ENCODE measurements around the gene MTA3. TPM values are rescaled to one million over a fixed set of nuclear protein-coding genes. Genes with fewer than 3 reads are reported as not detected.

The MTA3 gene
- polyA plus RNA-seq, 3 donors = 2.0 to 4.5 (median 2.2) TPM

DNA sequence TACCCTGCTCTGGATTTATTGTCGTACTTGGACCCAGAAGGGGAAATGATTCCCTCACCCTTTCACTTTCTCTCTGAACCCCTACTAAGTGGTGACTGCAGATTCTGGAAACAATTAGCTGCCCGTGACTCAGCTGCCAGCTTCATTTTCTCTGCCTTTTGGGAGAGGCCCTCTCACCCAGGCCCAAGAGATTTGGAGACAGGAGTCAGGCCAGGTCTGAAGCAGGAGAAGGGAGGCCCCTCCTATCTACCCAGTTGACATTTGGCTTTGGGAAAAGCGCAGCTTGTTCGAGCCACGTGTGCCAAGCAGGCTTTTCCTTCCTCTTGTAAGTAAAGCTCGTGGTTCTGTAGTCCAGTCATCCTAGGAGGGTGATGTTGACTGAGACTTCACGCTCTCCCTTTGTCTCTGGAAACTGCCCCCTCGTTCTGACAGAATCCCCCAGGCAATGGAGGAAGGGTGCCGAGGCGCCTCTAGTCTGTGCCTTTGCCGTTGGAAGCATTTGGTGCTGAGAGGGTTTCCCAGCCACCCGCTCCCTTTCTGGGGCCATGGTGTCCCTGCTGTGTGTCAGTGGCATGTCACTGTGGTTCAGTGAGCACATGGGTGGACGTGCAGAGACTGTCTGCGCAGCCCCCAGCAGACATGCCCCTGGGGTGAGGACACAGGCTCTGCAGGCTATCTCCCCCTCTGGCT lies 186.9 kb downstream of the MTA3 start:
- Mint-ChIP-seq H3K27me3 (ENCODE audit: low read depth in 3 of 3) (peaks cover 0 to 4% (median 0%) of the 10 kb centered on the region in 3 donors), H3K27ac (peak overlapping the region; percentile 94 to 99 (median 98)), H3K36me3 (peaks cover 8 to 21% of the 10 kb centered on the region in 2 donors), H3K4me1 (peaks cover 67% of the 10 kb centered on the region), H3K4me3 (peak overlapping the region; percentile 66 to 77), H3K9me3 (peaks cover 0 to 2% (median 0%) of the 10 kb centered on the region in 7 donors)
- Histone ChIP-seq H3K27ac (ENCODE audit: low read depth in 1 of 2, low read length in 2 of 2) (peak overlapping the region; percentile 87 to 89), H3K4me3 (replicated peaks in 1 of 3; ENCODE audit: low read depth in 2 of 3, low read length in 3 of 3) (peak overlapping the region in 1 of 3 experiments; percentile 44), H3K36me3 (replicated peaks in 1 of 2; ENCODE audit: control insufficient read depth in 1 of 2, insufficient read depth in 2 of 2, low read length in 2 of 2) (no peaks in the 10 kb centered on the region), H3K9ac (ENCODE audit: insufficient read depth, low read length, poor library complexity, severe bottlenecking) (peak overlapping the region; percentile 42), H3K9me3 (replicated peaks in 1 of 2; ENCODE audit: control insufficient read depth in 1 of 2, insufficient read depth in 1 of 2, low read length in 2 of 2) (no peaks in the 10 kb centered on the region), H3K79me2 (ENCODE audit: insufficient read depth, low read length) (no peaks in the 10 kb centered on the region), H2AFZ (ENCODE audit: insufficient read depth, low read depth, low read length, poor library complexity, severe bottlenecking) (peak overlapping the region; percentile 90), H3K27me3 (ENCODE audit: control insufficient read depth in 2 of 2, insufficient read depth in 2 of 2, low read length in 2 of 2) (no peaks in the 10 kb centered on the region), H3K4me2 (replicated peaks; ENCODE audit: extremely low read depth, low read length, poor library complexity, severe bottlenecking) (peak overlapping the region; percentile 49), H3K4me1 (ENCODE audit: control insufficient read depth in 1 of 2, insufficient read depth in 2 of 2, low read length in 2 of 2) (peaks cover 62 to 68% of the 10 kb centered on the region in 2 donors), H4K20me1 (ENCODE audit: insufficient read depth, low read length) (no peaks in the 10 kb centered on the region)
- peak; percentile 69 to 77 (median 71) for DNase-seq
- WGBS (ENCODE audit: insufficient coverage) = 67% methylated on average over 8 of the region's 14 CpGs
- intact Hi-C loops (cut with micrococcal nuclease) = loop anchor here in 1 of 2 donors (5.0 kb wide), 2 partner anchors 33 to 47 kb away; no protein-coding TSS in a partner anchor
- TF ChIP-seq, protein P1, sequence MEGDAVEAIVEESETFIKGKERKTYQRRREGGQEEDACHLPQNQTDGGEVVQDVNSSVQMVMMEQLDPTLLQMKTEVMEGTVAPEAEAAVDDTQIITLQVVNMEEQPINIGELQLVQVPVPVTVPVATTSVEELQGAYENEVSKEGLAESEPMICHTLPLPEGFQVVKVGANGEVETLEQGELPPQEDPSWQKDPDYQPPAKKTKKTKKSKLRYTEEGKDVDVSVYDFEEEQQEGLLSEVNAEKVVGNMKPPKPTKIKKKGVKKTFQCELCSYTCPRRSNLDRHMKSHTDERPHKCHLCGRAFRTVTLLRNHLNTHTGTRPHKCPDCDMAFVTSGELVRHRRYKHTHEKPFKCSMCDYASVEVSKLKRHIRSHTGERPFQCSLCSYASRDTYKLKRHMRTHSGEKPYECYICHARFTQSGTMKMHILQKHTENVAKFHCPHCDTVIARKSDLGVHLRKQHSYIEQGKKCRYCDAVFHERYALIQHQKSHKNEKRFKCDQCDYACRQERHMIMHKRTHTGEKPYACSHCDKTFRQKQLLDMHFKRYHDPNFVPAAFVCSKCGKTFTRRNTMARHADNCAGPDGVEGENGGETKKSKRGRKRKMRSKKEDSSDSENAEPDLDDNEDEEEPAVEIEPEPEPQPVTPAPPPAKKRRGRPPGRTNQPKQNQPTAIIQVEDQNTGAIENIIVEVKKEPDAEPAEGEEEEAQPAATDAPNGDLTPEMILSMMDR (IDR thresholded peaks at IDR 0.05) = no peak

DNA sequence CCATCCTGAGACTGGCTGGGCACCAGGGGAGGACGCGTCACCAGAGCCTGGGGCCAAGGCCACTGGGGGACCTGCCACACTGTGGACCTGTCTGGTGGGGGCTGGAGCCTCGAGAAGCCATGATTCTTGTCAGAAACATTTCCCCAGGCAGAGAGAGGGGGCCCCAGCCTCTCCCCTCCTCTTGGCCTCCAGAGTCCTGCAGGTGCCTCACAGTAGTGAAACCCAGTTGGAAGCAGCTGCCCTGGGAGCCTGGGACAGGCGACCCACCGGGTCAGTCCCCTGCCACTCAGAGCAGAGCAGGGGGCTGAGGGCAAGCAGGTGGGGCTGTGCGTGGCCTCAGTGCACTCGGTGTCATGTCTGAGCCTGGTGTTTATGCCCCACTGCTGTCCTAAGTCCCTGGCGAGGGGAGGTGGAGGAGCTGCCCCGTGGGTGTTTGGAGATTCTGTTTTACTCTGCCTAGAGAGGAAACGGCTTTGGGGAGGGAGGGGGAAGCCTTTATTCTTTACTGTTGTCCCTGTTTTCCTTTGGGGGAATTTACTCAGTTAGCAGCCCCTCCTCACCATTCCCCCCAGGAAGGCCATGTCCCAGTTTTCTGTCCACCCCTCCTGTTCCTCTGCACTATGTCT lies 187.8 kb downstream of the MTA3 start:
- Histone ChIP-seq H3K27me3 (ENCODE audit: control insufficient read depth in 2 of 2, insufficient read depth in 2 of 2, low read length in 2 of 2) (no peaks in the 10 kb centered on the region), H3K27ac (ENCODE audit: low read depth in 1 of 2, low read length in 2 of 2) (peak overlapping the region; percentile 87 to 89), H2AFZ (ENCODE audit: insufficient read depth, low read depth, low read length, poor library complexity, severe bottlenecking) (peak overlapping the region; percentile 1), H3K9me3 (replicated peaks in 1 of 2; ENCODE audit: control insufficient read depth in 1 of 2, insufficient read depth in 1 of 2, low read length in 2 of 2) (no peaks in the 10 kb centered on the region), H3K4me3 (replicated peaks in 1 of 3; ENCODE audit: low read depth in 2 of 3, low read length in 3 of 3) (no peak overlapping the region), H3K79me2 (ENCODE audit: insufficient read depth, low read length) (no peaks in the 10 kb centered on the region), H3K4me2 (replicated peaks; ENCODE audit: extremely low read depth, low read length, poor library complexity, severe bottlenecking) (no peak overlapping the region), H3K36me3 (replicated peaks in 1 of 2; ENCODE audit: control insufficient read depth in 1 of 2, insufficient read depth in 2 of 2, low read length in 2 of 2) (no peaks in the 10 kb centered on the region), H3K9ac (ENCODE audit: insufficient read depth, low read length, poor library complexity, severe bottlenecking) (peak overlapping the region; percentile 42), H4K20me1 (ENCODE audit: insufficient read depth, low read length) (no peaks in the 10 kb centered on the region), H3K4me1 (ENCODE audit: control insufficient read depth in 1 of 2, insufficient read depth in 2 of 2, low read length in 2 of 2) (peaks cover 53 to 59% of the 10 kb centered on the region in 2 donors)
- TF ChIP-seq, protein P1 (IDR thresholded peaks at IDR 0.05) = no peak
- Mint-ChIP-seq H3K27ac (peak overlapping the region in 6 of 7 donors; percentile 50 to 99 (median 96)), H3K9me3 (peaks cover 0 to 2% (median 0%) of the 10 kb centered on the region in 7 donors), H3K4me1 (peaks cover 61% of the 10 kb centered on the region), H3K4me3 (no peak overlapping the region), H3K36me3 (peaks cover 9 to 21% of the 10 kb centered on the region in 2 donors), H3K27me3 (ENCODE audit: low read depth in 3 of 3) (peaks cover 0 to 4% (median 0%) of the 10 kb centered on the region in 3 donors)
- 82% methylated on average over 9 of the region's 10 CpGs for WGBS (ENCODE audit: insufficient coverage)
- no peak for DNase-seq
- intact Hi-C loops (cut with micrococcal nuclease) = loop anchor here in 1 of 2 donors (5.0 kb wide), 2 partner anchors 34 to 46 kb away; no protein-coding TSS in a partner anchor
